Measurements from ENCODE around the gene MTHFR. TPM values are rescaled to one million over a fixed set of nuclear protein-coding genes. Genes with fewer than 3 reads are reported as not detected.
A peak's percentile ranks its signal among the peaks of the same experiment; 100 is the strongest.

MTHFR gene
- total and polyA plus RNA-seq, 2 of the 8 experiments (the other 6 are each of a cell fraction or from before 2014, with no cell fraction given): 8.7 to 18.5 TPM

DNA sequence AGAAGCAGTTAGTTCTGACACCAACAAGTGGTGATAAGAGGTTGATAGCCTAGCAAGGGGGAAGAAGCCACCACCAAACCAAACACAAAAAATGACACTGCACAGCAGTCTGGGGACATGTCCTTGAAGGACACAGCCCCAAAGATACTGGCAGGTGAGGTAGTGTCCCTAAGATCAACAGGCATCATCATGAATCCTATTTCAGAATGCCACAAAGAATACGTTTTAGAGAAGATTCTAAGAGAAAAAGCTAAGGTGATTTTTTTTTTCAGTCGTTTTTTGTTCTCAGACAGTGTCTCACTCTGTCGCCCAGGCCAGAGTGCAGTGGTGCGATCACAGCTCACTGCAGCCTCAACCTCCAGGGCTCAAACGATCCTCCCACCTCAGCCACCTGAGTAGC, 19.6 kb downstream of the MTHFR start:
- Histone ChIP-seq H3K36me3 (ENCODE audit: control insufficient read depth in 2 of 4, insufficient read depth in 4 of 4, low read length in 3 of 4) (peaks cover 0 to 6% (median 2%) of the 10 kb centered on the region in 4 experiments; a peak in 3 of 8 replicates), H3K56ac (replicated peaks; ENCODE audit: insufficient read length, low read depth, low read length) (no peak overlapping the region), H4K20me1 (replicated peaks in 1 of 2; ENCODE audit: control insufficient read depth in 1 of 2, insufficient read depth in 2 of 2, low read length in 2 of 2) (peaks cover 0 to 3% of the 10 kb centered on the region in 2 experiments), H4K8ac (ENCODE audit: extremely low read depth, insufficient read depth, low read length) (no peak overlapping the region), H3K4me1 (replicated peaks in 1 of 4; ENCODE audit: control insufficient read depth in 3 of 4, insufficient read depth in 4 of 4, low read length in 3 of 4) (peaks cover 7 to 34% (median 25%) of the 10 kb centered on the region in 4 experiments), H3K23ac (ENCODE audit: insufficient read length) (no peak overlapping the region), H2BK5ac (ENCODE audit: low read depth, low read length) (no peak overlapping the region), H3K9ac (replicated peaks in 1 of 4; ENCODE audit: extremely low read depth in 1 of 4, low read depth in 3 of 4, low read length in 3 of 4) (no peak overlapping the region), H3K4ac (replicated peaks; ENCODE audit: insufficient read length, low read depth, low read length) (peak overlapping the region; percentile 55), H3K18ac (ENCODE audit: extremely low read depth, low read length) (no peak overlapping the region), H3K9me3 (ENCODE audit: insufficient read depth in 2 of 2, low read depth in 1 of 2, low read length in 1 of 2) (no peaks in the 10 kb centered on the region), H4K91ac (replicated peaks; ENCODE audit: insufficient read length, low read length) (peak overlapping the region; percentile 29), H3K27me3 (replicated peaks in 1 of 4; ENCODE audit: control insufficient read depth in 3 of 4, extremely low read depth in 1 of 4, insufficient read depth in 3 of 4, low read length in 3 of 4) (no peaks in the 10 kb centered on the region), H2BK120ac (replicated peaks; ENCODE audit: low read depth, low read length) (peak overlapping the region; percentile 30), H3K4me2 (ENCODE audit: insufficient read depth in 1 of 2, low read depth in 2 of 2, low read length in 2 of 2) (no peak overlapping the region), H3K79me2 (ENCODE audit: control insufficient read depth in 1 of 2, insufficient read depth in 2 of 2, low read length in 2 of 2) (no peaks in the 10 kb centered on the region), H2AFZ (ENCODE audit: low read length) (no peak overlapping the region), H3K23me2 (ENCODE audit: low read depth, low read length) (no peaks in the 10 kb centered on the region), H2BK20ac (ENCODE audit: low read length) (0 out of 2 replicates have a peak overlapping the region, but pooled peaks have one; percentile 80), H3K79me1 (ENCODE audit: low read depth, low read length) (no peaks in the 10 kb centered on the region), H3K4me3 (ENCODE audit: extremely low read depth in 1 of 4, insufficient read depth in 2 of 4, low read depth in 3 of 4, low read length in 4 of 4) (no peak overlapping the region), H3K27ac (ENCODE audit: low read depth, low read length) (no peak overlapping the region), H3K14ac (ENCODE audit: insufficient read length) (no peak overlapping the region), H4K5ac (ENCODE audit: insufficient read length, low read depth, low read length) (no peak overlapping the region), H2BK12ac (ENCODE audit: low read depth, low read length) (peak overlapping the region; percentile 92), H2BK15ac (ENCODE audit: low read length) (peak overlapping the region; percentile 95), H2AK5ac (ENCODE audit: low read depth, low read length) (0 out of 2 replicates have a peak overlapping the region, but pooled peaks have one; percentile 90)
- POLR2A ChIA-PET (ENCODE audit: partially characterized antibody): interaction anchor here (0.9 to 3.0 kb wide), 8 partner anchors 8 to 49 kb away, joined by 3 to 27 read pairs (median 7); partner anchors contain the start of genes AGTRAP, CLCN6 and MTHFR
- WGBS, 2 experiments (ENCODE audit: extremely low coverage in 1 of 2, insufficient coverage in 1 of 2, insufficient read length in 1 of 2, insufficient replicate concordance in 2 of 2, low coverage in 1 of 2, low lambda C conversion rate in 2 of 2, missing lambda C conversion rate in 1 of 2): 70% methylated on average over 5 of the region's 5 CpGs; no CpG with 5 or more reads in 1 of the 2 experiments
- CTCF ChIA-PET (ENCODE audit: partially characterized antibody): interaction anchor here (0.6 to 5.4 kb wide), 14 partner anchors 8 to 280 kb away, joined by 3 to 49 read pairs (median 4); partner anchors contain the start of genes CLCN6 and MTHFR
- FAIRE-seq: no peak
- TF ChIP-seq, protein P1, sequence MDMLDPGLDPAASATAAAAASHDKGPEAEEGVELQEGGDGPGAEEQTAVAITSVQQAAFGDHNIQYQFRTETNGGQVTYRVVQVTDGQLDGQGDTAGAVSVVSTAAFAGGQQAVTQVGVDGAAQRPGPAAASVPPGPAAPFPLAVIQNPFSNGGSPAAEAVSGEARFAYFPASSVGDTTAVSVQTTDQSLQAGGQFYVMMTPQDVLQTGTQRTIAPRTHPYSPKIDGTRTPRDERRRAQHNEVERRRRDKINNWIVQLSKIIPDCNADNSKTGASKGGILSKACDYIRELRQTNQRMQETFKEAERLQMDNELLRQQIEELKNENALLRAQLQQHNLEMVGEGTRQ (IDR thresholded peaks at IDR 0.05; ENCODE audit: low read length): no peak
- no peak for TF ChIP-seq ASH2L (IDR thresholded peaks at IDR 0.05; ENCODE audit: low read length)
- TF ChIP-seq FOSL1 (IDR thresholded peaks at IDR 0.05; ENCODE audit: insufficient read depth, low read depth, low read length): no peak
- no peak for TF ChIP-seq RBBP5 (IDR thresholded peaks at IDR 0.05; ENCODE audit: borderline replicate concordance, low read depth, low read length)
- TF ChIP-seq GTF2F1 (IDR thresholded peaks at IDR 0.05; ENCODE audit: borderline replicate concordance, low read depth, low read length): no peak
- TF ChIP-seq TEAD4 (IDR thresholded peaks at IDR 0.05; ENCODE audit: low read depth, low read length): no peak
- no peak for TF ChIP-seq SUZ12 (IDR thresholded peaks at IDR 0.05; ENCODE audit: low read length)
- TF ChIP-seq EP300 (IDR thresholded peaks at IDR 0.05; ENCODE audit: borderline replicate concordance in 1 of 2, low read depth in 2 of 2, low read length in 2 of 2): no peak
- no peak for DNase-seq (ENCODE audit: low read depth in 1 of 2, low spot score in 2 of 2)

Measured in H1 (cell line).